Skeletal muscle cell (primary cell): Measurements from ENCODE around the gene PARP12.

Source experiments
- DNase-seq: peaks from one replicate; pipeline ENCODE4 v3.0.0-alpha.2; 2010; ENCODE audit warnings: low read depth
- H3K4me3 ChIP-seq: 2 replicates; pipeline ENCODE4 v1.5.1; 2011; ENCODE audit warnings: low read depth, mild to moderate bottlenecking, control low read depth, low read length, moderate library complexity

Gene PARP12

GRCh38 chr7:140060243-140060630, 2.5 kb downstream of the PARP12 start:
- no peak for DNase-seq
- H3K4me3 ChIP-seq, result no peak overlapping the region

GRCh38 chr7:140059273-140060242, 3.2 kb downstream of the PARP12 start:
- DNase-seq, result peak; percentile 34
- H3K4me3 ChIP-seq, result no peak overlapping the region

GRCh38 chr7:140058517-140058916, 4.2 kb downstream of the PARP12 start:
- no peak for DNase-seq
- H3K4me3 ChIP-seq, result no peak overlapping the region

GRCh38 chr7:140057143-140057535, 5.6 kb downstream of the PARP12 start:
- H3K4me3 ChIP-seq, result no peak overlapping the region
- no peak for DNase-seq

GRCh38 chr7:140056431-140057142, 6.2 kb downstream of the PARP12 start:
- DNase-seq, result no peak
- H3K4me3 ChIP-seq, result no peak overlapping the region

GRCh38 chr7:140055833-140056232, 6.9 kb downstream of the PARP12 start:
- DNase-seq, result no peak
- H3K4me3 ChIP-seq, result no peak overlapping the region

- H3K4me3 ChIP-seq, result no peak overlapping the region
- DNase-seq, result no peak
These were observed 8.0 kb downstream of the PARP12 start for GRCh38 chr7:140054751-140055150.

GRCh38 chr7:140053812-140054539, 8.8 kb downstream of the PARP12 start:
- no peak overlapping the region for H3K4me3 ChIP-seq
- DNase-seq, result no peak

- H3K4me3 ChIP-seq, result no peak overlapping the region
- DNase-seq, result no peak
These were observed 10.9 kb downstream of the PARP12 start for GRCh38 chr7:140051820-140052219.

GRCh38 chr7:140050100-140050499, 12.7 kb downstream of the PARP12 start:
- H3K4me3 ChIP-seq, result no peak overlapping the region
- no peak for DNase-seq

- H3K4me3 ChIP-seq, result no peak overlapping the region
- DNase-seq, result no peak
These were observed 13.3 kb downstream of the PARP12 start for GRCh38 chr7:140049339-140050024.

- DNase-seq, result no peak
- H3K4me3 ChIP-seq, result no peak overlapping the region
These were observed 13.8 kb downstream of the PARP12 start for GRCh38 chr7:140048989-140049338.

GRCh38 chr7:140048138-140048537, 14.6 kb downstream of the PARP12 start:
- no peak for DNase-seq
- no peak overlapping the region for H3K4me3 ChIP-seq

- DNase-seq, result no peak
- no peak overlapping the region for H3K4me3 ChIP-seq
These were observed 15.6 kb downstream of the PARP12 start for GRCh38 chr7:140047197-140047596.

- DNase-seq, result no peak
- H3K4me3 ChIP-seq, result no peak overlapping the region
These were observed 17.1 kb downstream of the PARP12 start for GRCh38 chr7:140045697-140046096.

GRCh38 chr7:140044251-140044650, 18.5 kb downstream of the PARP12 start:
- no peak overlapping the region for H3K4me3 ChIP-seq
- DNase-seq, result no peak

- H3K4me3 ChIP-seq, result no peak overlapping the region
These were observed 20.4 kb downstream of the PARP12 start for GRCh38 chr7:140042386-140042670.

GRCh38 chr7:140041659-140042385, 20.9 kb downstream of the PARP12 start:
- DNase-seq, result peak; percentile 33
- H3K4me3 ChIP-seq, result no peak overlapping the region

More at GRCh38 chr7:140042386-140042670, 20.4 kb downstream of the PARP12 start:
- no peak for DNase-seq

GRCh38 chr7:140039896-140040295, 22.9 kb downstream of the PARP12 start:
- no peak overlapping the region for H3K4me3 ChIP-seq
- no peak for DNase-seq
